ENCODE data around the gene MYBPC2. TPM values are rescaled to one million over a fixed set of nuclear protein-coding genes. Genes with fewer than 3 reads are reported as not detected.
"Not testable (repeated sequence)": the region's sequence is repeated elsewhere in the genome, so short reads cannot be mapped to it uniquely, and the experiment has no call there.

MYBPC2 gene
- total RNA-seq, 1 experiment from 2014 or later = not detected

DNA sequence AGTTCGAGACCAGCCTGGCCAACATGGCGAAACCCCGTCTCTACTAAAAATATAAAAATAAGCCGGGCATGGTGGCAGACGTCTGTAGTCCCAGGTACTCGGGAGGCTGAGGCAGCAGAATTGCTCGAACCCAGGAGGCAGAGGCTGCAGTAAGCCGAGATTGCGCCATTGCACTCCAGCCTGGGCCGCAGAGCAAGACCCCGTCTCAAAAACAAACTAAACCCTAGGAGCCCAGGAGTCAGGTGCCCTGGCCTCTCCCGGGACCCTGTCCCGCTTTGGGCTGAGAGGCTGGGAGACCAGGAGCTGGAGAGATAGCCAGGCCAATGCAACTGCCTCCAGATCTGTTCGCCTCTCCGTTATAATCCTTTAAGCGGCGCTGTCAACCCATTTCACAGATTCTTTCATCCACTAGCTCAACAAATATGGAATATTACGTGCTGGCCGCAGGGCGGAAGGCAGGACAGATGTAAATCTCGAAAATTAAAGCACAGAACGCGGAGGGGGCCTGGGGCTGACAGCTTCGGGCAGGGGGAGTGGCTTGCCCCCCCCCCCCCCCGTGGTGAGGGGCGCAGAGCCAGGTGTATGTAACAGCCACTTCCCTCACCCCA, 5.3 kb upstream of the MYBPC2 start:
- no peak for DNase-seq (ENCODE audit: low spot score)

DNA sequence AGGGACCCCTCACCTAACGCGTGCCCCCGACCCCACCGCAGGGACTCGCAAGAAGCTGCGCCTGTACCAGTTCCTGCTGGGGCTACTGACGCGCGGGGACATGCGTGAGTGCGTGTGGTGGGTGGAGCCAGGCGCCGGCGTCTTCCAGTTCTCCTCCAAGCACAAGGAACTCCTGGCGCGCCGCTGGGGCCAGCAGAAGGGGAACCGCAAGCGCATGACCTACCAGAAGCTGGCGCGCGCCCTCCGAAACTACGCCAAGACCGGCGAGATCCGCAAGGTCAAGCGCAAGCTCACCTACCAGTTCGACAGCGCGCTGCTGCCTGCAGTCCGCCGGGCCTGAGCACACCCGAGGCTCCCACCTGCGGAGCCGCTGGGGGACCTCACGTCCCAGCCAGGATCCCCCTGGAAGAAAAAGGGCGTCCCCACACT, 4.7 kb upstream of the MYBPC2 start:
- no peak for DNase-seq (ENCODE audit: low spot score)

DNA sequence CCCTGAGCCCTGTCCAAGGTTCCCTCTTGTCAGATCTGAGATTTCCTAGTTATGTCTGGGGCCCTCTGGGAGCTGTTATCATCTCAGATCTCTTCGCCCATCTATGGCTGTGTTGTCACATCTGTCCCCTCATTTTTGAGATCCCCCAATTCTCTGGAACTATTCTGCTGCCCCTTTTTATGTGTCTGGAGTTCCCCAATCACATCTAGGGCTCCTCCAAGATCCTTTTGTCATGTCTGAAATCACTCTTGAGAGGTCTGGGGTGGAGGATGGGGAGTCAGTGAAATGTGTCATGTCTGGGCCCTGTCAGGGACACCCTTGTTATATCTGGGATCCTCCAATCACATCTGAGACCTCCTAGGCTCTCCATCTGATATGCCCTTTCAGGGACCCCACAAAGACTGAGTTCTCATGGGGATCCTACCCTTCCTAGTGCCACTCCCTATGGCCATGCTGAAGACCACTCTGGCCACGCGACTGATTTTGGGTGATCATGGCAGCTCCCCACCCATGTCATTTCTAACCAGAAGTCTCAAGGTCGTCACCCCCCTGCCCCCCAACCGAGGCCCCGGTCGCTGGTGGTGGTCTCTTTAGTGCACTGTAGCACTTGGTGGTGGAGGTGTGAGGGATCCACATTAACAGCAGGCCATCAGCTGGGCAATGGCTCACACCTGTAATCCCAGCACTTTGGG, 3.8 kb upstream of the MYBPC2 start:
- no peak for DNase-seq (ENCODE audit: low spot score)

DNA sequence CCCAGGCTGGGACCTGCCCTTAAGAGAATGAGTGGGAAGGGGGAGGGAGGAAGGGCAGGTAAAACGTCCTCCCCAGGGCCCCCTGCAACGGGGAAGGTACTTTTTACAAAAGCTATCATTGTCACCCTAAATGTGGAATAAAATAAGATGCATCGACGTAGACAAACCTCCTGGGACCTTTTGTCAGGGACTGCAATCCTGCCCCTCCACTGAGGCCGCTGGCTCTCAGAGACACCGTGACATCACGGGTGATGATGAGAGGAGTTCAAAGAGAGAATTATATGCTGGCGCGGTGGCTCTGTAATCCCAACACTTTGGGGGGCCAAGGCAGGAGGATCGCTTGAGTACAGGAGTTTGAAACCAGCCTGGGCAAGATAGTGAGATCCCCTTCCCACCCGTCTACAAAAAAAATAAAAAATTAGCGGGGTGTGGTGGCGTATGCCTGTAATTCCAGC, 1.8 kb upstream of the MYBPC2 start:
- DNase-seq (ENCODE audit: low spot score) = no peak

DNA sequence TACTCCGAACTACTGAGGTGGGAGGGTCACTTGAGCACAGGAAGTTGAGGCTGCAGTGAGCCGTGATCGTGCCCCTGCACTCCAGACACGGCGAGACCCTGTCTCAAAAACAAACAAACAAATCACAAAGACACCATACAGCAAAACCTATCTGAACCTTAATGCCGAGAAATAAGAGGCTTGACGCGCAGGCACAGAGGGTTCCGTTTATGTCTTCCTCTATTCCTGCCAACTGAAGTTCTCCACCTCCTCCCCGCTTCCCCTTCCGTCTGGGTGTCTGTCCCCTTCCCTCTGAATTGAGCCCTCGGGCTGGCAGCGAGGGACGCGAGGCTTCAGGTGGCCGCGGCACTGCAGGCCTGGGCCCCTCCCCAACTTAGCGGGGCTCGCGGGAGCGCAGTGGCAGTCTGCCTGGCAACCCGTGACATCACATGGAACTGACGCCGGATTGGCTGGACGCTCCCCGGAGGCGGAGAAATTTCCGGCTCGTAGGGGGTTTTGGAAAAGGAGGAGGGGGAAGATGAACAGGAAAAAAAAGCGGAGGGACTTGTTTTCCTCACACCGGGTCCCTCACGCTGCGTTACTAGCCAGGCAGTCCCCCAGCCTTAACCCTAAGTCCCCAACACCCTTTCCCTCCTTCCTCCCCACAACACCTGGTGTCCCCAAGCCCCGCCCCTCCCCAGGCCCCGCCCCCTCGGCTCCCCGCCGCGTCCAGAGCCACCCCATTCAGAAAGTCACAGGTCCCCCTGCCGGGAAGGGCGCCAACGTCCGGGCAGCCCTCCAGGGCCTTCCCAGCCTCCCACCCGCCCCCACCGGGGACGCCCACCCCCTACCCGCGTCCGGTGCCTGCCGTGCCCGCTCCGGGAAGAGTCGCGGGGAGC, 1.1 kb upstream of the MYBPC2 start:
- DNase-seq (ENCODE audit: low spot score) = peak; percentile 91

DNA sequence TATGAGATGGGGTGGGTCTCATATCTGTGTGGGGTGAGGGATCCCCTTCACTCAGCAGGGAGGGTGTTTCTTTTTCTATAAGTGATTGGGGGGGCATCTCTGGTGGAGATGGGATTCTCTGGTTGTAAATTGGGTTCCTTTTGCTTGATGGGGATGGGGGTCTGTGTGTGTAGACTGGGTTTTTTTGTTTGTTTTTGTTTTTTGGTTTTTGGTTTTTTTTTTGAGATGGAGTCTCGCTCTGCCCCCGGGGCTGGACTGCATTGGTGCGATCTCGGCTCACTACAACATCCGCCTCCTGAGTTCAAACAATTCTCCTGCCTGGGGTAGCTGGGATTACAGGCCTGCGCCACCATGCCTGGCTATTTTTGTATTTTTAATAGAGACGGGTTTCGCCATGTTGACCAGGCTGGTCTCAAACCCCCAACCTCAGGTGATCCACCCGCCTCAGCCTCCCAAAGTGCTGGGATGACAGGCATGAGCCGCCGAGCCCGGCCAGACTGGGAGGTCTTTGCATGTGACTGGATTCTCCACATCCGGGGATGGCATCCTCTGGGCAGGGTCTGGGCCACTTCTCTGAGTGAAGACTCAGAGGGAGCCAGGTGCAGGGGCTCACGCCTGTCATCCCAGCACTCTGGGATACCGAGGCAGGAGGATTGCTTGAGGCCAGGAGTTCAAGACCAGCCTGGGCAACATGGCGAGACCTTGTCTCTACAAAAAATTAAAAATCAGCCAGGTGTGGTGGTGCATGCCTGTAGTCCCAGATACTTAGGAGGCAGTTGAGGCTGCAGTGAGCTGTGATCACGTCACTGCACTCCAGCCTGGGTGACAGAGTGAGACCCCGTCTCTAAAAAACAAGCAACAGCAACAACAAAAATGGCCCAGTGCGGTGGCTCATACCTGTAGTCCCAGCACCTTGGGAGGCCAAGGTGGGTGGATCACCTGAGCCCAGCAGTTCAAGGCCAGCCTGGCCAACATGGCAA, 799 bp downstream of the MYBPC2 start:
- no peak for DNase-seq (ENCODE audit: low spot score)

DNA sequence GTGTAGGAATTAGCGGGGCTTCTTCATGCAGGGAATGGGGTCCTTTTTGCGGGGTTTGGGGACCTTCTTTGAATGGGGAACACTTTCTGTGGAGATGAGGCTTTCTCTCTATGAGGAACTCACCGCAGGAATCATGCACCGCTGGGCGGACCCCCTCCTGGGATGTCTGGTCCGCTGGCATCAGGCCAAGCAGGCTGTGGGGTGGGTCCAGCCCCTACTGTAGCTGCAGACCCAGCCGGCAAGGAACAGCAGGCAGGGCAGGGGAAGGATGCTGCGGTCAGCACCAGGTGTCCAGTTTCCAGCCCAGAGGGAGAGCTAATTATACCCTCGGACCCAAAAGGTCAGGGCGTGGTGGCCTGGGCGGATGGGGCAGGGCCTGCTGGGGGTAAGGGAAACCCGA, 1.8 kb downstream of the MYBPC2 start:
- DNase-seq (ENCODE audit: low spot score) = no peak

DNA sequence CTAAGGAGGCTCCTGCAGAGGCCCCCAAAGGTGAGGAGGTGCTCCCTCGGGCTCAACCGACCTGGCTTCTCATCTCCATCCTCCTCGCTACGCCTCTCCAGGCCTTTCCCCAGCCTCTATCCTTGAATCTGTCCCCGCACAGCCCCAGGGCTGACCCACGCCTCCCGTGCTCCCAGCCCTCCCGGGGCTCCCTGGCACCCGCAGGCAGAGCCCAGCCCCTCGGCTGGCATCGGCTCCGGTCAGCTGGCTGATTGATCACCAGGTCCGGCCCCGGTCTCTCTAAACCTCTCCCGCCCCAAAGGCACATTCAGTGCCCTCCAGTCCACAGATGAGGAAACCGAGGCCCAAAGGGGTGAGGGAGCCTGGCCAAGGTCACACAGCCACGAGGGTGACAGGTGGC, 2.5 kb downstream of the MYBPC2 start:
- no peak for DNase-seq (ENCODE audit: low spot score)

DNA sequence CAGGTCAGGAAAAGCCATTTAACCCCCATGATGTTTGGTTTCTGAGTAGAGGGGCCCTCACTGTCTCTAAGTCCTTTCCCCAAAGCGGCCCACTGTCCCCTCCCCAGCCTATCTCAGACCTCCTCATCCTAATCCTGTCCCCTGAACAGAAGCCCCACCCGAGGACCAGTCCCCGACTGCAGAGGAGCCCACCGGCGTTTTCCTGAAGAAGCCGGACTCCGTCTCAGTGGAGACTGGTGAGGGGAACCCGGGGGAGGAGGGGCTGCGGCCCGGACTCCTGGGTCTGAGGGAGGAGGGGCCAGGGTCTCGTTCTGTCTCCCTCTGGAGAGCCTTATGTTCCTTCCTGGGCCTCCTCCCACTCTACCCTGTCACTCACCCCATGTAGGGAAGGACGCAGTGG, 2.9 kb downstream of the MYBPC2 start:
- no peak for DNase-seq (ENCODE audit: low spot score)

DNA sequence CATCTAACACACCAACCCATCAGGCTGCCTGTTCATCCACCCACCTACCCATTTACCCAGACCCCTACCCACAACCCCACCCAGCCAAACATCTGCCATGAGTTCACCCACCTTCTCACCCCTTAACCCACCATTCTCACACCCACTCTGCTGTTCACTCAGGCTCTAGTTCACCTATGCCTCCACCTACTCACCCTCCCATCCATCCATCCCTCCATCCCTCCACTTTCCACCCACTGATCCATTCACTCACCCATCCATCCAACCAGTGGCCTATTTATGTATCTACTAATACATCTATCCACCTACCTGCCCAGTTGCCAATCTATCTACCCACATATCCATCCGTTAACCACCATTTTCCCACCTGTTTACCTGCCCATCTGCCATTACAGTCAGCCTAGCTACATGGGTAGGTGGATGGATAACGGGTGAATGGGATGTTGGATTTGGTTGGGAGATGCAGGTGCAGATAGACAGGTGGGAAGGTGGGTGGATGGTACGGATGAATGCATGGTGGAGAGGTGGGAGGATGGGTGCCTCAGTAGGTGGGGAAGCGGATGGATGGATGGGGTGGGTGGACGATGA, 5.3 kb downstream of the MYBPC2 start:
- no peak for DNase-seq (ENCODE audit: low spot score)

DNA sequence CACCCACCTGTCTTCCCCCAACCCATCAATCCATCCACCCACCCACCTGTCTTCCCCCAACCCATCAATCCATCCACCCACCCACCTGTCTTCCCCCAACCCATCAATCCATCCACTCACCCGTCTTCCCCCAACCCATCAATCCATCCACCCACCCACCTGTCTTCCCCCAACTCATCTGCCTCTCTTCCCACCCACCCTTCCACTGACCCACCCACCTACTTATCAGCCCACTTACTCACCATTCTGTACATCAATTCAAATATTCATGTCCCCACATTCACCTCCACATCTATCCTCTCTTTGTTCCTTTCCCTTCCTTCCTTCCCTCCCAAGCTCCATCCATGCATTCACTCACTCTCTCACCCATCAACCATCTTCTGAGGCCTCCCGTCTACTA, 6.4 kb downstream of the MYBPC2 start:
- DNase-seq (ENCODE audit: low spot score) = not testable (repeated sequence)

DNA sequence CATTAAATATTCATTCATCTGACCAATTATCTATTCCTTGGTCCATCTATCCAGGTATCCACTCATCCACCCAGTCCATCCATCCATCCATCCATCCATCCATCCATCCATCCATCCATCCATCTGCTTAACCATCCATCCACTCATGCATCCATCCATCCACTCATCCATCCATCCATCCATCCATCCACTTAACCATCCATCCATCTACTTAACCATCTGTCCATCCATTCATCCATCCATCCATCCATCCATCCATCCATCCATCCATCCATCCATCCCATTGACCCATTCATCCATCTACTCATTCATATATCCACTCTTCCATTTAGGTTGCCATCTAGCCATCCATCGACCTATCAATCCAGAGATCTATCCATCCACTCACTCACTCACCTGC, 11.4 kb downstream of the MYBPC2 start:
- DNase-seq (ENCODE audit: low spot score) = no peak

DNA sequence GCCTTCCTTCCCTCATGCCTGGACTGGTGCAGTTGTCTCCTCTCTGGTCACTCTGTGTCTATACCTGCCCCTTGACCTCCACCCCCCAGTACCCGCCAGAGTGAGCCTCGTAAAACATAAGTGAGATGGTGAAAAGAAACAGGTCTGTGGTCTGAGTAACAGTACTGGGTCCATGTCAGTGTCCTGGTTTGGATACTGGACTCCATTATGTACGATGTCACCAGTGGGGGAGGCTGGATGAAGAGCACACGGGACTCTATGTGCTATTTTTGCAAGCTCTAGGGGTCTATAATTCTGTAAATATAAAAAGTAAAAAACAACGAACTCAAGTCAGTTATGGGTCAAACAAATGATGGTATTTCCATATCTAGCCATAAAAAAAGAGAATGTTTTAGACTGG, 14.4 kb downstream of the MYBPC2 start:
- no peak for DNase-seq (ENCODE audit: low spot score)

DNA sequence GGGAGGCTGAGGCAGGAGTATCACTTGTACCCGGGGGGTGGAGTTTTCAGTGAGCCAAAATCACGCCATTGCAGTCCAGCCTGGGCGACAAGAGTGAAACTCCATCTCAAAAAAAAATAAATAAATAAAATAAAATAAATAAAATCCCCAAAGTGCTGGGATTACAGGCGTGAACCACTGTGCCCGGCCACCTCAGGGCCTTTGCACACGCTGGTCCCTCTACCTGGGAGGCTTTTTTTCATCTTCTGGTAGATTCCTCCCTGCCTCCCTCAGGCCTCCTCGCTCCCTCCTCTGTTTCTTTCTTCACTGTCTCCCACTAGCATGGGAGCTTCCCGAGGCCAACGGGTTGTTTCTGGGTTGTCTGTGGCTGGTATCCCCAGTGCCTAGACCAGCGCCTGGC, 15.1 kb downstream of the MYBPC2 start:
- DNase-seq (ENCODE audit: low spot score) = no peak

DNA sequence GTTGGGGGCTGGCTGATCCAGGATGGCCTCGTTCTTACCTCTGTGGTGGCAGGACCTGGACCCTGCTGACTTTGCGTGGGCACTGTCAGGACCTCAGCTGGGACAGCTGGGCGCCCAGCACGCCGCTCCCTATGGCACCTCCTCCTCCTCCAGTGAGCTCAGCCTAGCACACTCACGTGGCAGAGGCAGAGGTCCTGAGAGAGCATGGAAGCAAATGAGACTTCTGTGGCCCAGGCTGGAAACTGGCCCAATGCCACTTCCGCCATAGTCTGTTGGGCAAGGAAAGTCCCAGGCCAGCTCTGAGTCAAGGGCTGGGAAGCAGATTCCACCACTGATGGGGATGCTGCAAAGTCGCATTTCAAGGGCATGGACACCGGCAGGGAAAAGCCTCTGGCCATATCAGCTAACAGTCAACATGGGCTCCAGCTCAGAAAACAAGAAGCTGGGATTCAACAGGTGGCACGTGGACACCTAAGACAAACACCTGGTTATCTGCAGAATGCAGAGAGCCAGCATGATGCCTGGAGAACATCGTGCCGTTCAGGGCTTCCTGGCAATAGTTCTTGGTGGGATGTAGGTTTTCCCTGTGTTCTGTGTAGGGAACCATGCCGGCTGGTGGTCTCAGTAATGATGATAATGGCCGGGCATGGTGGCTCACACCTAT, 16.7 kb downstream of the MYBPC2 start:
- peak; percentile 31 for DNase-seq (ENCODE audit: low spot score)

DNA sequence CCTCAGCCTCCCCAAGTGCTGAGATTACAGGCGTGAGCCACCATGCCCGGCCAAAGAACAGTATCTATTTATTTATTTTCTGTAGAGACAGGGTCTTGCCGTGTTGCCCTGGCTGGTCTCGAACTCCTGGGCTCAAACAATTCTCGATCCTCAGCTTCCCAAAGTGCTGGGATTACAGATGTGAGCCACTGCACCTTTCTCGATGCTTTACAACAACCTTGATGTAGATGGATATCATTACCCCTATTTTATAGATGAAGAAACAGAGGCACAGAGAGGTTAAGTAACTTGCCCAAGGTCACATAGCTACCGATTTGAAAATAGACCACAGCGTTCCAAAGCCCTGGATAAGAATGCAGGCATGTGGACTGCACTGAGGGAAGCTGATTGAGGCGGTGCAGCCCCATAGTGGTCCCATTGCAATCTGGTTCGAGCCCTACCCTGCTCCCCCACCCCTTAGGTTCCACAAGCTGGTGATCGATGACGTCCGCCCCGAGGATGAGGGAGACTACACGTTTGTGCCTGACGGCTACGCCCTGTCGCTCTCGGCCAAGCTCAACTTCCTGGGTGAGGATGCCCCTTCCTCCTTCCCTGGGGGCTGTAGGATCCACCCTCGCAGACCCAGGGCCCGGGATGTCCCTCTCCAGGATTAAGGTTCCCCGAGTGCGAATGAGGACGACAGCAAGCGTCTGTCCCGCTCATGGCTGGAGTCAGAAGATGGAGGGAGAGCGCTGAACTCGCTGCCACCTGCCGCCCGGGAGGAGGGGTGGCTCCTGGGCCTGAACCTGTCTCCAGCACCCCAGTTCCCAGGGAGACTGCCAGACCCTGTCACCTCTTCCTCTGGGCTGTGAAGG, 17.9 kb downstream of the MYBPC2 start:
- DNase-seq (ENCODE audit: low spot score) = no peak

DNA sequence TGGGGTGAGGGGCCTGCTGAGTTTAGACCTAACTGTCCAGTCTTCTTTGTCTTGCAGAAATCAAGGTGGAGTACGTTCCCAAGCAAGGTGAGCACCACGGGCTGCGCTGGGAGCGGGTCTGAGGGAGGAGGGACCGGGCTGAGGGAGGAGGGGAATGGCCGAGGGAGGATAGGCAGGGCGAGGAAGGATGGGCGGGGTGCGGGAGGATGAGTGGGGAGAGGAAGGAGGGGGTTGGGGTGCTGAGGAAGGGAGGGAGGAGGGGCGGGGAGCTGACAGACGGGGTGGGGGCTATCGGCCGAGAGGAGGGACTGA, 18.5 kb downstream of the MYBPC2 start:
- no peak for DNase-seq (ENCODE audit: low spot score)

DNA sequence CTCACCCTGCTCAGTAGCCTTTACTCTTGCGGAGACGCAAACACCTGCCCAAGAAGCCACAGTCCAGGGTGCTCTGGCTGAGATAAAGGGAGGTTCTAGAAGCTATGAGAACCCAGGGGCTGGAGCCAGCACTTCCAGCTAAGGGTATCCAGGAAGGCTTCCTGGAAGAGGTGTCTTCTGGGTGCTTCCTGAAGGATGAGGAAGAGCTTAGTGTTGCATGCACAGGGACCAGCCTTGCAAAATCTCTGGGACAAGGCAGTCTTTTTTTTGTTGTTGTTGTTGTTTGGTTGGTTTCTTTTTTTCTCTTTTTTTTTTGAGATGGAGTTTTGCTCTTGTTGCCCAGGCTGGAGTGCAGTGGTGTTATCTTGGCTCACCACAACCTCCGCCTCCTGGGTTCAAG, 20.6 kb downstream of the MYBPC2 start:
- no peak for DNase-seq (ENCODE audit: low spot score)

DNA sequence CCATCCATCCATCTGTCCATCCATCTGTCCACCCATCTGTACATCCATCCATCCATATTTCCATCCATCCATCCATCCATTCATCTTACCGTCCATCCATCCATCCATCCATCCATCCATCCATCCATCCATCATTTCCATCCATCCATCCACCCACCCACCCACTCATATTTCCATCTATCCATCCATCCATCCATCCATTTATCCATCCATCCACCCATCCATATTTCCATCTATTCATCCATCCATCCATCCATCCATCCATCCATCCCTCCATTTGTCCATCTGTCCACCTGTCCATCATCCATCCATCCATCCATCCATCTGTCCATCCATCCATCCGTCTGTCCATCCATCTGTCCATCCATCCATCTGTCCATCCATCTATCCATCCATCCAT, 23.3 kb downstream of the MYBPC2 start:
- no peak for DNase-seq (ENCODE audit: low spot score)

DNA sequence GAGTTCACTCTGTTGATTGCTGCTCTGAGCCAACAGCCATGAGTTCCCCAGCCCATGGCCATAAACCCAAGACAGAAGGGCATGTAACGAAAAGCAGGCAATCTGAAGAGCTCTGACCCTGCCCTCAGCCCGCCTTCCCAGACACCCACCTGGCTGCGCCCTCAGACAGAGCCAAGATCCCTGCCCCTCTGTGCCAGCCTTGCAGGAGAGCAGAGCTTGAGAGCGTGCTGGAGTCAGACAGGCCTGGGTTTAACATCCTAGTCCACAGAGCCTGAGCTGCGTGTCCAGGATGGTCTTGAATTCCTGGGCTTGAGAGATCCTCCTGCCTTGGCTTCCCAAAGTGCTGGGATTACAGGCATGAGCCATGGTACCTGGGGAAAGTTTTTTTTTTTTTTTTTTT, 24.6 kb downstream of the MYBPC2 start:
- DNase-seq (ENCODE audit: low spot score) = no peak
